Loucy (cell line): Measurements from ENCODE around the gene SDCCAG8.

ENCODE experiments used
- EZH2phosphoT487 ChIP-seq: fragments of 200-600 bp; IDR thresholded peaks from 2 replicates; pipeline ENCODE4 v1.6.1; 2018; ENCODE audit warnings: antibody characterized with exemption, mild to moderate bottlenecking, moderate library complexity, borderline replicate concordance
- TF ChIP-seq, protein P1 (sequence below): fragments of 200-600 bp; sonication (generic); conservative IDR thresholded peaks from 2 replicates; pipeline ENCODE4 v1.5.1; 2014; ENCODE audit warnings: mild to moderate bottlenecking, antibody characterized with exemption, low read length

DNA sequence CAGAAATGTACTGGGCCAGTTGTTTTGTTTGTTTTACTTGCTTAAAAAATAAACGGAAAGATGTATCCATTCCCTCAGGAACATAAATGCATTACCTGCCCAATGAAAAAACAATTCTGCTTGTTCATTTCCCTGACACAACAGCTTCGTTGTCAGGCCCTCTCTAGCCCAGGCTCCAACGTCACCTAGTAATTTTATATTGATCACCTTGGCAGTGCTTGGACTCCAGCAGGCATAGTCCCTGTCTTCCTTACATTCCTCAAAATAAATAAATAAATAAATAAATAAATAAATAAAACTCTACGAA is 2.0 kb upstream of the SDCCAG8 start:
- TF ChIP-seq, protein P1, sequence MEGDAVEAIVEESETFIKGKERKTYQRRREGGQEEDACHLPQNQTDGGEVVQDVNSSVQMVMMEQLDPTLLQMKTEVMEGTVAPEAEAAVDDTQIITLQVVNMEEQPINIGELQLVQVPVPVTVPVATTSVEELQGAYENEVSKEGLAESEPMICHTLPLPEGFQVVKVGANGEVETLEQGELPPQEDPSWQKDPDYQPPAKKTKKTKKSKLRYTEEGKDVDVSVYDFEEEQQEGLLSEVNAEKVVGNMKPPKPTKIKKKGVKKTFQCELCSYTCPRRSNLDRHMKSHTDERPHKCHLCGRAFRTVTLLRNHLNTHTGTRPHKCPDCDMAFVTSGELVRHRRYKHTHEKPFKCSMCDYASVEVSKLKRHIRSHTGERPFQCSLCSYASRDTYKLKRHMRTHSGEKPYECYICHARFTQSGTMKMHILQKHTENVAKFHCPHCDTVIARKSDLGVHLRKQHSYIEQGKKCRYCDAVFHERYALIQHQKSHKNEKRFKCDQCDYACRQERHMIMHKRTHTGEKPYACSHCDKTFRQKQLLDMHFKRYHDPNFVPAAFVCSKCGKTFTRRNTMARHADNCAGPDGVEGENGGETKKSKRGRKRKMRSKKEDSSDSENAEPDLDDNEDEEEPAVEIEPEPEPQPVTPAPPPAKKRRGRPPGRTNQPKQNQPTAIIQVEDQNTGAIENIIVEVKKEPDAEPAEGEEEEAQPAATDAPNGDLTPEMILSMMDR: no peak
- no peak for TF ChIP-seq EZH2phosphoT487
